LNCaP clone FGC (cell line): ENCODE data around the gene LMO4.

Experiments used
- DNase-seq: peaks from one replicate; pipeline ENCODE4 v3.0.0-alpha.2; 2011; ENCODE audit warnings: low read depth
- H3K4me3 ChIP-seq: 2 replicates; pipeline ENCODE4 v1.5.1; 2011; ENCODE audit warnings: mild to moderate bottlenecking, low read depth, low read length, control low read depth
- CTCF ChIP-seq: IDR thresholded peaks from 2 replicates; pipeline ENCODE4 v1.5.1; 2012; ENCODE audit warnings: mild to moderate bottlenecking; ENCODE audit not compliant: control insufficient read depth, insufficient read depth; ENCODE audit errors: extremely low read depth

The LMO4 gene

GRCh38 chr1:87344231-87344630 lies 15.6 kb downstream of the LMO4 start:
- no peak for DNase-seq
- no peak for TF ChIP-seq CTCF
- no peak overlapping the region for H3K4me3 ChIP-seq

- no peak for TF ChIP-seq CTCF
- no peak for DNase-seq
These were observed 17.6 kb downstream of the LMO4 start for GRCh38 chr1:87346130-87346814.

GRCh38 chr1:87348341-87349019 lies 19.8 kb downstream of the LMO4 start:
- H3K4me3 ChIP-seq, result no peak overlapping the region
- DNase-seq, result no peak
- TF ChIP-seq CTCF, result no peak

More at GRCh38 chr1:87346130-87346814, 17.6 kb downstream of the LMO4 start:
- H3K4me3 ChIP-seq, result no peak overlapping the region

GRCh38 chr1:87349036-87349435 lies 20.4 kb downstream of the LMO4 start:
- no peak overlapping the region for H3K4me3 ChIP-seq
- DNase-seq, result no peak
- no peak for TF ChIP-seq CTCF

- no peak for TF ChIP-seq CTCF
- no peak overlapping the region for H3K4me3 ChIP-seq
- no peak for DNase-seq
These were observed 27.2 kb downstream of the LMO4 start for GRCh38 chr1:87355894-87356293.

GRCh38 chr1:87356591-87356990 lies 27.9 kb downstream of the LMO4 start:
- TF ChIP-seq CTCF, result no peak
- DNase-seq, result no peak
- H3K4me3 ChIP-seq, result no peak overlapping the region
